GM19240 (cell line): Measurements from ENCODE around the gene RAB37.

ENCODE experiments used
- DNase-seq: peaks from one replicate; pipeline ENCODE4 v3.0.0; 2011; ENCODE audit warnings: low spot score; ENCODE audit not compliant: insufficient read length

RAB37 gene, protein sequence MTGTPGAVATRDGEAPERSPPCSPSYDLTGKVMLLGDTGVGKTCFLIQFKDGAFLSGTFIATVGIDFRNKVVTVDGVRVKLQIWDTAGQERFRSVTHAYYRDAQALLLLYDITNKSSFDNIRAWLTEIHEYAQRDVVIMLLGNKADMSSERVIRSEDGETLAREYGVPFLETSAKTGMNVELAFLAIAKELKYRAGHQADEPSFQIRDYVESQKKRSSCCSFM

DNA sequence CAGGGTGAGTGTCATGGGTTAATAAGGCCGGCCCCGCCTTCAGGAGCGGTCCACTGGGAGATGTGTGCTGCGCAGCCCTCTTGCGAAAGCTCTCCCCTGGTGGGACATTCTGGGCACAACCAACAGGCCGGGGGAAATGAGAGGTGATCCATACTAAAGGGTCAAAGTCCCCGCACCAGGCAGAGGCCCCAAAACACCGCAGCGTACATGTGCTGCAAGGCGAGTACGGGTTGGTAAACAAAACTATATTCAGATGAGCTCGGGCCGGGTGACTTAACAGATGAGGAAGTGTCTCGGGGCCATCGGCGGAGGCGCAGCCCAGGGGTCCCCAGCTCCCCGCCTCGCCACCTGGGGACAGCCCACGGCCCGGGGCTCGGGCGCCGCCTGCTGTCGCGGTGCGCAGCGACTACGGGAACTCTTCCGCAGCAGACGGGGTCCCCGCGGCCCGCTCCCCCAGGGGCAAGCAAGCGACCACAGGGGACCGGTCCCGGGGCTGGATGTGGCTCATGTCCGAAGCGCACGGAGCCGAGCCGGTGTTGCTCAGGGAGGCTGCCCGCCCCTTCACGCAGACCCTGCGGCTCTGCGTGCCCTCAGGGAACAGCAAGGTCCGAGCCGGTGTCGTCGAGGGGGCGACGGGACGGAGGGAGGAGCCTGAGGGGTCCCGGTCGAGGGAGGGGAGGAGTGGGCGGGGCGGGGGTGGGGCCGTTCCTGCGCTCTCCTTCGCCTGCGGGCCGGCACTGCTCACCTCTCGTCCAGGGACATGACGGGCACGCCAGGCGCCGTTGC lies at the start of gene RAB37:
Gene RAB37, plus strand, starts transcription at position 744 of the 786 bp plus-strand sequence. Its CDS starts 17 bp downstream, at position 761.
- no peak for DNase-seq

DNA sequence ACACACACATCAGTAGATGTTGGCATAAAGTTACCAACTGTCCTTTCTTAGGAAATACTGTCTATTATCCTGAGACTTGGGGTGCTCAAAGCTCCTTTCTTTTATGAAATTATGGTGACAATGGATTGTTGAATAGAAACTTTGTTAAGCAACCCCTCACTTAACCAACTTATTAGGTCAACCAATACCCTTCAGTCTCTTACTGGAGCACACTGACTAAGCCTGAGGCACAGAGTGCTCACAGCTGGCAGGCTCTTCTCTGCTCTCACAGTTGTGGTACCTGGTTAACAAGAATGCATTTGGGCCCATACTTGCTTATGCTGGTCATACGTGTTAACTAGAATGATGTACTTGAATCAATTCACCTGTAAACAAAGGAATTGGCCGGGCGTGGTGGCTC lies 49.2 kb upstream of the RAB37 start:
- no peak for DNase-seq

DNA sequence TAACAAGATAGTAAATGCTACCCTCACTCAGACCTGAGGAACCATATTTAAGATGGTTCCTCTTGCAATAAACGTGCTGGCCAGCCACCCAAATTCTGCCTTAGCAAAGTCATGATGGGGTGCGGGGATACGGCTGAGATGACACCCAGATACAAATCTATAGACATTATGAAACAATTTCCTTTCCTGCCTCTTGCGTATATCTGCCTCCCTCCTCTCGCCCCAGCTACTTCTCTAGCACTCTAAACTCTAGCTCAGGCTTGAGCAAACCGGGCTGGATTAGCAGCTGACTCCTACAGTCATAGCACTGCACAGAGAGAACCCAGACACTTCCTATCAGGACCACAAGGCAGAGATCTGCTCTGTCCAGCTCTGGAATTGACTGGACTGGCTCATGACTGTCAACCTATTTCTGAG lies 46.6 kb upstream of the RAB37 start:
- no peak for DNase-seq

DNA sequence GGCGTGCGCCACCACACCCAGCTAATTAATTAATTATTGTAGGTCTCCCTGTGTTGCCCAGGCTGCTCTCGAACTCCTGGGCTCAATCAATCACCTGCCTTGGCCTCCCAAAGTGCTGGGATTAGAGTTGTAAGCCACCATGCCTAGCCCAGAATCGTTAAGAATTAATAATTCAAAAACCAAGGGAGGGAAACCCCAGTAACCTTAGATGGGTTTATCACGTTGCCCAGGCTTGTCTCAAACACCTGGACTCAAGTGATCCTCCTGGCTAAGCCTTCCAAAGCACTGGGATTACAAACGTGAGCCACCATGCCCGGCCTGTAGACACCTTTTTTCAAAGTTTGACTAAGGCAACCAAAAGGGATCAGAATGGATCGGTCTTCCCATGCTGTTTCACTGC lies 45.9 kb upstream of the RAB37 start:
- DNase-seq: no peak

DNA sequence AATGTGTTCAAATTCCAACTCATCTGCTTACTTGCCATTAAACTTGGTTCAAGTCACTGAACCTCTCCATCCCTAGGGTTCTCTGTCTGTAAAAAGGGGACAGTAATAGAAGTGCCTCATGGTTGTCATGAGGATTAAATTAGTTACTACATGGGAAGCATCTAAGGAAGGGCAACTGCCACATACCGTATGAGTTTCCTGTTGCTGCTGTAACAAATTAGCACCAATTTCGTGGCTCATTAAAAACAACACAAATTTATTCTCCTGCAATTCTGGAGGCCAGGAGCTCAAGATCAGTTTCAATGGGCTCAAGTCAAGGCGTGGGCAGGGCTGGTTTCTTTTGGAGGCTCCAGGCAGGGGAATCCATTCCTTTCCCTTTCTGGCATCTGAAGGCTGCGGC lies 43.0 kb upstream of the RAB37 start:
- no peak for DNase-seq

DNA sequence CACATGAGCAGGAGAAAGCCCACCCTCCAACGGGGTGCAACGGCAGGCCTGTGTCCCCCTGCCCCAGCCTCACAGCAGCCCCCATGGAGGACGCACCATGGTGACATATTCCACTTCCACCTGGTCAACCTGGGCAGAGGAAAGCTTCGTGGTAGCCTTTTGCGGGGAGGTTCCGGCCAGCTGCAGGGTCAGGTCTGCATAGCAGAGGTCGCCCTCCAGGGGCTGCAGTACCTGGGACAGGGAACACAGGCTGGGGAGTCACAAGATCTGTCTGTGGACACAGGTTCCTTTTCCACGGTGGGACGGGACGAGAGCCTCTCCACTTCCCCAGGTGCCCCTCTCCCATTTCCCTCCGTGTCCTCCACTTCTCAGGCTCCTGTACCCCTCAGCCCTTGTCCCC lies 41.4 kb upstream of the RAB37 start:
- no peak for DNase-seq

DNA sequence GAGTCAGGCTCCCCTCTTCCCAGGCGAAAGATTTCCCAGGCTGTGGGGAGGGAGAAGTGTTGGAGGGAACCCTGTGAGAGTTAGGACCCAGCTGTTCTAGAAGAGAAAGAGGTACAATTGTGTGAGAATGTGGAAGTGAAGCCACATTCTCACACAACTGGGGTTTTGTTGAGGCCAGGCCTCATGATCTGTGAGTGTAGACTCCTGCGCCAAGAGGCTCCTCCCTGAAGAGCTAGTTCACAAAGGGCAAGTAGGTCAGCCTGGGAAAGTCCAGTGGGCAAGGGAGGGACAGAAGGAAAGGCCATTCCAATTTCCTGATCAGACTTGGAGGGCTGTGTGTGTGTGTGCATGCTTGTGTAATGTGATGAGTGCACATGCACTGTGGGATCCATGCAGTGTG lies 39.5 kb upstream of the RAB37 start:
- DNase-seq: no peak

DNA sequence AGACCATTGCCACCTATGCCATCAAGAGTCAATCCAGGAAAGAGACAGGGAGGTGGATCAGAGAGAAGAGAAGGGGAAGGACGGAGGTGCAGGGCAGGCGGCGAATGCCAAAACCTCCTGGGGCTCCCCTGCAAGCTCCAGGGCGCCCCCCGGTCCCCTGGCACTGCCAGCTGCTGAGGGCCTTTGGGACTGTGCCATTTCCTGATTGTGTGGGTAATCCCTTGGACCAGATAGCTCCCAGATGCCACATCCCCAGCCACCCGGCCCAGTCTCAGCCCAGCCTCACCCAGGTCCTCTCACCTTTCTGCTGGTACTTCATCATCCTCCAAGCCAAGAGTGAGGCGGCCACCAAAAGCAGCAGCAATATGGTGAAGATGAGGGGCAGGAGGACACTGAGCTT lies 39.0 kb upstream of the RAB37 start:
- DNase-seq: no peak

DNA sequence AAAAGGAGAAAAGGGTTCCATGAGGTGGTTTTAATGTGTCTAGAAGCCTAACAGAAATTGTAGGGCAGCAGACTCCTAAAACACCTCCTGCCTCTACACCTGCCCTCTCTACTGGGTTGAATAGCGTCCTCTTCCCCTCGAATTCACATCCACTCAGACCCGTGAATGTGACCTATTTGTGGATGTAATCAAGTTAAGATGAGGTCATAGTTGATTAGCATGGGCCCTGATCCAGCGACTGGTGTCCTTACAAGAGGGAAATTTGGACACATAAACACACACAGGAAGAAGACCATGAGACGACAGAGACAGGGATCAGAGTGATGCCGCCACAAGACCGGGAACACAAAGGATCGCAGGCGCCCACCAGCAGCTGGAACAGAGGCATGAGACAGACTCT lies 37.8 kb upstream of the RAB37 start:
- no peak for DNase-seq

DNA sequence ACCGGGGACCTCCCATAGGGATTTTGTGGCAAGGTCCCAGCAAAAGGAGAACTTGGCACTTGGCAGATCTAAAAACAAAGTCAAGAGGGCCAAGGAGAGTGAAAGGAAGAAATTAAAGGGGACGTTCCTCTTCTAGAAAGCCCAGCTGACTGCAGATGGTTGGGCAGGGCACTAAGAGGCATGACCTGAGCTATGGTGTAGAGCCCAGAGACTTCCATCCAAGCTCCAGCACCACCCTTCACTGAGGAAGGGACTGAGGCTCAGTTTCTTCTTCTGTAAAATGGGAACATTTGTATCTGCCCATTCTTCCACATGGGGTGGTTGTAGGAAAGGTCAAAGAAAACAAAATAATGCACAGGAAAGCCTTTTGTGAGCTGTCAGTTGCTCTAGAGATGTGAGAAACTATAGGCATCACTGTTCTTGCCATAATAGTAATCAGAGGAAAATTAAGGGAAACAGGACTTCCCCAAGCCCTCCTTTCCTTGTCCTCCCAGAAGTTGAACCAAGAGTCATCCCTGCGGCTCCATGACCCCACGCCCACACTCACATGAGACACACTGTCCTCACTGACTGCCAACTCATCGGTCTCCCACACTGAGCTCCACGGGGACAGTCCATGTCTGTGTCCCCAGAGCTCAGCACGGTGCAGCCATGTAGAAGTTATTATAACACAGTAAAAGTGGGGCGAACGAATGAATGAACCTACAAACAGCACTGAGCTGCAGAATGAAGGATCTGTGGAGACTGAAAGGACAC lies 34.8 kb upstream of the RAB37 start:
- DNase-seq: no peak

DNA sequence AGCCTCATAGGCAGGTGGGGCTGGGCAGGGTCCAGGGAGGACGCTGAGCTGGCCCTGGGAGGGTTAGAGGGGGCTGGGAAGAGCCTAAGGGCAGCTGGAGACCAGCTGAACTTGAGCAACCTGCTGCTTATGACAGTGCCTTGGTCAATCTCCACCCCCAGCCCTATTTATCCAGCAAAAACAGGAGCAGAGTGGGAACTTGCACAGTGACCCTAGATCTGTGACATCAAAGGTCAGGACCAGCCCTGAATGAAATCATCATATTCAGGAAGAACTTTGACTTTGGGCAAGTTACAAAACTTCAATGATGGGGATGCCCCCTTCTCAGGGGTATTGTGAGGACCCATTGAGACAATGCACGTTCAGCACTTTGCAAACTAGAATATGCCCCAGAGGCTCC lies 33.7 kb upstream of the RAB37 start:
- DNase-seq: no peak

DNA sequence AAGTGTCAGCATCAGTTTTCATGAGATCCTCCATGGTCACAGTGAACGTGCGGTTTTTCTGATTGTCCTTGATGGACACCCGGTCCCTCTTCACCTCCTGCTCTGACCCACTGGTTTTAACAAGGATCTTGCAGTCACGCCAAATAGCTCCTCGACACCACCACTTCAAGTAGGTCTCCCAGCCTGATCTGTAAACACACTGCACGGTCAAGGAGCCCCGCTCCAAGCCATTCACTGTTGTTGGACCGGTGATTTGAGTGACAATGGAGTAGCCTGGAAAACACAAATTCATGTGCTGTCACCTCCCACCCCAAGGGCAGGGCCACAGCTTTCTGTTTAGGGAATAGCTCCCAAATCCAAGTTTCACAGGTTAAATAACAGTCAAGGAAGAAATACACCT lies 32.5 kb upstream of the RAB37 start:
- DNase-seq: no peak

DNA sequence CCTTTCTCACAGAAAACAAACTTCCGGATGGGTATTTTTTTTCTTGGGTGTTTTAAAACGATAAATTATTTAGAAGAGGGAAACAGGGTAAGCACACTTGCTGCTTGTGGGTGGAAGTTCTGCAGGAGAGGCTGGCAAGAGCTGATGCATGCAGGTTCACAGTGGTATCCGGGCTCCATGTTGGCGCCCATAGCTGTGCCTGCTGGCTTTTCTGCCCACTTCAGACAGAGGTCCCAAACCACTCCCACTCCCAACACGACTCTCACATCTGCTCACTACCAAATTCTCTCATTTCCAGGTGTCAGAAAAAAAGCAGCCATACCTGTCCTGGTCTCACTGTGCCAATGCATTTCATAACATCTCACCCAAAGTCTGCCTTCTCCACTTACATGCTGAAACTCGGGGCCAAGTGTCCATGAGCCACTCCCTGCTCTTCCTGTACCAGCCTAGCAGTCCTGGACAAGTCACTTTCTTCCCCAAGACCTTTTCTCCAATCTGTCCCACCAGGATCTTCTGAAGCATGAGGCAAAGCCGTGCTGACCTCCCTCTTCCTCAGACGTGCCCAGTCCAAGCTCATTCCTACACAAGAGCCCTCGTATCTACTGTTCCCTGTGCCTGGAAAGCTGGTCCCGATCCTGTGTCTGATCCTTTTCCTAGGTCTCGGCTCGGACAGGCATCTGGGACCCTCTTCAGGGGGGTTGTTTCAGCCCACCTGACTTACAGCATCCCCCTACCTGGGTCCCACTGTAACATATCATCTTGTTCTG lies 25.8 kb upstream of the RAB37 start:
- DNase-seq: no peak

DNA sequence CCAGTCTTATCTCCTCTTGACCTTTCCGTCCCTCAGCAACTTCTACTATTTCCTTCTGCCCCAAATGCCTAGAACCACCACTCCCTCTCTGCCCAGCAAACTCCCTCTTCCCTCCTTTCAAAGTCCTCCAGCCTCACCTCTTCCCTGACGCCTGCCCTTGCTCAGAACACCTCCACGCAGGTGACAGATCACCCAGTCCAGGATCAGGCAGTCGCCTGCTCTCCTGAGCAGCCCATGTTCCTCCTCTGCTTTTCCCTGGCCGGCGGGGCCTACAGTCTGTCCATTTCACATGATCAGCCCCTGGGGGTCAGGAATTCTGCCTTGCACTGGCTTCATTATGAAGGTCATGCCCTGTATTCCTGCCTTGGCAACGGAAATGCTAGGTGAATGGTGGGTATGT lies 24.8 kb upstream of the RAB37 start:
- no peak for DNase-seq

DNA sequence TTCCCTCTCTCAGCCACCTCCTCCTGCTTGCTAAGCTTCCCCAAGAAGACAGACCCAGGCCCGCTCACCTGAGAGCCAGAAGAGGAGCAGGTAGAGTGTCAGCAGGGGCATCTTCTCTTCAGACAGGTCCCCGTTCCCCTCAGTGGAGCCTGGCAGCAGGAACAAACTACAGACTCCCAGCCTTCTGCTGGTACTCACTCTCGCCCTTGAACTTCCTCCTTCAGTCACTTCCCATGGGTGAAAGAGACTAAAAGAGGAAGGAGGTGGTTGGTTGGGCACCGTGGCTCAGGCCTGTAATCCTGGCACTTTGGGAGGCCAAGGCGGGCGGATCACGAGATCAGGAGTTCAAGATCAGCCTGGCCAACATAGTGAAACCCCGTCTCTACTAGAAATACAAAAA lies 24.3 kb upstream of the RAB37 start, which contains the start of gene CD300LF:
Gene CD300LF, minus strand, starts transcription at position 168 of the 400 bp plus-strand sequence. Its CDS starts 57 bp downstream, at position 111.
- DNase-seq: no peak

DNA sequence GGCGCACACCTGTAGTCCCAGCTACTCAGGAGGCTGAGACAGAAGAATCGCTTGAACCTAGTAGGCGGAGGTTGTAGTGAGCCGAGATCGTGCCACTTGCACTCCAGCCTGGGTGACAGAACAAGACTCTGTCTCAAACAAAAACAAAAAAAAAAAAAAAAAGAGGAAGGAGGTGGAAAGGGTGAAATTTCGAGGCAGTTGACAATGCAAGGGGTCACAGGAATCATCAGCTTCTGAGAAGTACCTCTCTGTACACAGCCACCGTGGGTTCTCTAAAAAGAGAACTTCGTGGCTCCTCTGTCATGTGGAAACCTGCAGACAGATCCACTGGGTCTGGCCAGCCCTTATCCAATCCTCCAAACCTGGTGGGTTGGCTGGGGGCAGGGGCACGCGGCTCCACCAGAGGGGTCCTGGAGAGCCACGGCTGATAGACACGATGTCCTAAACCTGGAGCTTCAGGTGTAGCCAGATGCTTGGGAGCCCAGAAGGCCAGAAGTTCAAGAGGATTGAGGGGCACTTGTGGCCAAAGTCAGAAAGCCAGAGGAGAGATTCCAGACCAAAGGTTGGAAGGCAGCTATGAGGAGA lies 23.8 kb upstream of the RAB37 start:
- no peak for DNase-seq

DNA sequence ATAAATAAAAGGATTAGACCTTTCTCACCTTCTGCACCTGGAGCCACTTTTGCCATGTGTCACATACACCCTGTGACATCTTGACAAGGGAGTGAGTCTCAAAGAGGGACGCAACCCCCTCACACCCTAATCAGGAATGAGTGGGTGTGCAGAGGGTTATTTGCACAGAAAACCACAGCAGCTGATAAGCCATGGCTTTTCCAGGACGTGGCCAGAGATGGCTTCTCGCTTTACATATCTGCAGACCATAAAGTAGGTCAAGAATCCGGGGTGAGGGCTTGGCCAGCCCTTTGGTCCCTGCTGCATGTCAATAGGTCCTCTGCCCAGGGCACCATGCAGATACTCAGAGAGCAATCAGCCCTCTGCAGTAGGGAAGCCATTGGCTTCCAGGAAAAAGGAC lies 21.9 kb upstream of the RAB37 start:
- no peak for DNase-seq

DNA sequence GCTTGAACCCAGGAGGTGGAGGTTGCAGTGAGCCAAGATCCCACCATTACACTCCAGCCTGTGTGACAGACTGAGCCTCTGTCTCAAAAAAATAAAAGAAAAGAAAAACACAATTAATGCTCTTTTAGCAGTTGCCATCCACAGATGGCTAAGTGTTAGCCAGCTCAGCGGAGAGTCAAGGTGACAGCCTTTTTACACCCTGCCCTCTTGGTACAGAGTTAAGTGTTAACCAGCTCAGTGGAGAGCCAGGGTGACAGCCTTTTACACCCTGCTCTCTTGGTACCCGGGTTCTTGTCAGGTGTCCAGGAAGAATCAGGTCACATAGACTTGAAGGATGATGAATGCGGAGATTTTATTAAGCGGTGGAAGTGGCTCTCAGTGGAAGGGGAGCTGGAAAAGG lies 16.6 kb upstream of the RAB37 start:
- no peak for DNase-seq

DNA sequence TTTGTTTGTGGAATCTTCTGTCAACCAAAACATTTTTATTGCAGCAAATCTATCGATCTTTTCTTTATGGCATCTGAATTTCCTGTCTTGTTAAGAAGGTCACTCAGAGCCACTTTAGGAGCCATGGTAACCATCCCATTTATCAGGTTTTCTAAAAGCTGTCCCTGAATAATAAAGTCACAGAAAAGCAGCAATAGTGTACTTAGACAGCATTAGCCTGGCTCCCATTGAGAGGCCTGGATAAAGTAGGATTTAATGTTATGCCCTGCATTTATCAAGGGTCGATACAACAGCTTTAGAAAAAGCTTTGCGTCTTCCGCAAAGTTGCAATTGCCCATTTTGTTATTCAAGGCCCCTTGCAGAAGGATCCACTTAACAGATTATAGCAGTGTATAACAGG lies 14.3 kb upstream of the RAB37 start:
- no peak for DNase-seq

DNA sequence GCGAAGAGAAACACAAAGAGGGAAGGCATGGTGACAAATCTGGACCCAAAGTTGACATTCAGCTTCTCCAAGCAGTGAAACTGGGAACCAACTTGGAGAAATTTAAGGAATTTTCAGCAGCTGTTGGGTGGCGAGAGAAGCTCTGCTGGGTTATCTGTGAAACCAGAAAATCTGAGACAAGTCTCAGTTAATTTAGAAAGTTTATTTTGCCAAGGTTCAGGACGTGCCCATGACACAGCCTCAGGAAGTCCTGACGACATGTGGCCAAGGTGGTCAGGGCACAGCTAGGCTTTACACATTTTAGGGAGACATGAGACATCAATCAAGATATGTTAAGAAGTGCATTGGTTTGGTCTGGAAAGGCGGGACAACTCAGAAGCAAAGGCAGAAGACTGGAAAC lies 13.2 kb upstream of the RAB37 start:
- DNase-seq: no peak

DNA sequence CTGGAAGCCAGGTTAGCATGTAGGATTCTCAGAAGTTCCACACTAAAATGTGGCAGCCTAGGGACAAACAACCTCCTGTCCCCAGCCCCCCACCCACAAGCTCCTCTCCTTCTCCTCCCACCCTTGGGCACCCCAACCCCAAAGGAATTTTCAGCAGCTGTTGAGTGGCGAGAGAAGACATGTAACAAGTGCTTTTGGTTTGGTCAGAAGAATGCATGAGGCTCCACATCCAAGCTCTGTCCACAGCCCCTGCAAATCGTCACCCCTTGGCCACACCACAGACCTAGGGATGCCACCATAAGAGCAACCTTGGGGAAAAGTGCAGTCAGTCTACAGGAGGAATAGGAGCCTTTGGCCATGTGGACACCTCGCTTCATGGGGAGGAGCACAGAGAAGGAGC lies 11.9 kb upstream of the RAB37 start:
- no peak for DNase-seq
